Colon (tissue), 2 donors: Measurements from ENCODE around the gene L3MBTL1.

Experiments used
- FAIRE-seq: peaks from 2 replicates; lab custom pipeline; 2012; peaks lifted over from hg19 to GRCh38; lab: Jason Lieb, UNC
- donor health status: control.
- donor health status: control.

L3MBTL1 gene

GRCh38 chr20:43506238-43506637, 1.3 kb upstream of the L3MBTL1 start:
- FAIRE-seq = no peak

GRCh38 chr20:43508106-43508505, 609 bp downstream of the L3MBTL1 start:
- FAIRE-seq = no peak

- FAIRE-seq = no peak
Measured at GRCh38 chr20:43508604-43509040, 1.1 kb downstream of the L3MBTL1 start.

- no peak for FAIRE-seq
Measured at GRCh38 chr20:43511879-43512278, 4.4 kb downstream of the L3MBTL1 start.

GRCh38 chr20:43513372-43513930, 6.0 kb downstream of the L3MBTL1 start:
- FAIRE-seq = no peak

GRCh38 chr20:43513931-43514647, 6.6 kb downstream of the L3MBTL1 start:
- FAIRE-seq = no peak

- FAIRE-seq = no peak
Measured at GRCh38 chr20:43514648-43514999, 7.1 kb downstream of the L3MBTL1 start.

- FAIRE-seq = no peak
Measured at GRCh38 chr20:43515628-43516027, 8.1 kb downstream of the L3MBTL1 start.

- FAIRE-seq = no peak
Measured at GRCh38 chr20:43516251-43516824, 8.8 kb downstream of the L3MBTL1 start.

- FAIRE-seq = no peak
Measured at GRCh38 chr20:43520074-43520630, 12.7 kb downstream of the L3MBTL1 start.

- no peak for FAIRE-seq
Measured at GRCh38 chr20:43525021-43525420, 17.5 kb downstream of the L3MBTL1 start.

GRCh38 chr20:43528258-43528875, 20.9 kb downstream of the L3MBTL1 start:
- no peak for FAIRE-seq

GRCh38 chr20:43529051-43529450, 21.6 kb downstream of the L3MBTL1 start:
- FAIRE-seq = no peak

- no peak for FAIRE-seq
Measured at GRCh38 chr20:43529457-43530153, 22.1 kb downstream of the L3MBTL1 start.

- no peak for FAIRE-seq
Measured at GRCh38 chr20:43530321-43531090, 23.0 kb downstream of the L3MBTL1 start.

- FAIRE-seq = no peak
Measured at GRCh38 chr20:43531091-43531443, 23.6 kb downstream of the L3MBTL1 start.

- no peak for FAIRE-seq
Measured at GRCh38 chr20:43532416-43533055, 25.0 kb downstream of the L3MBTL1 start.

- FAIRE-seq = no peak
Measured at GRCh38 chr20:43533060-43533459, 25.6 kb downstream of the L3MBTL1 start.

GRCh38 chr20:43534016-43534415, 26.5 kb downstream of the L3MBTL1 start:
- FAIRE-seq = no peak

- FAIRE-seq = no peak
Measured at GRCh38 chr20:43534791-43535350, 27.4 kb downstream of the L3MBTL1 start.
